ENCODE results near the gene CTDSPL. TPM values are rescaled to one million over a fixed set of nuclear protein-coding genes. Genes with fewer than 3 reads are reported as not detected.

Gene CTDSPL
- total and polyA plus RNA-seq, 2 of the 13 experiments (the other 11 are each of a cell fraction or from before 2014, with no cell fraction given), result 26.1 to 142 TPM

DNA sequence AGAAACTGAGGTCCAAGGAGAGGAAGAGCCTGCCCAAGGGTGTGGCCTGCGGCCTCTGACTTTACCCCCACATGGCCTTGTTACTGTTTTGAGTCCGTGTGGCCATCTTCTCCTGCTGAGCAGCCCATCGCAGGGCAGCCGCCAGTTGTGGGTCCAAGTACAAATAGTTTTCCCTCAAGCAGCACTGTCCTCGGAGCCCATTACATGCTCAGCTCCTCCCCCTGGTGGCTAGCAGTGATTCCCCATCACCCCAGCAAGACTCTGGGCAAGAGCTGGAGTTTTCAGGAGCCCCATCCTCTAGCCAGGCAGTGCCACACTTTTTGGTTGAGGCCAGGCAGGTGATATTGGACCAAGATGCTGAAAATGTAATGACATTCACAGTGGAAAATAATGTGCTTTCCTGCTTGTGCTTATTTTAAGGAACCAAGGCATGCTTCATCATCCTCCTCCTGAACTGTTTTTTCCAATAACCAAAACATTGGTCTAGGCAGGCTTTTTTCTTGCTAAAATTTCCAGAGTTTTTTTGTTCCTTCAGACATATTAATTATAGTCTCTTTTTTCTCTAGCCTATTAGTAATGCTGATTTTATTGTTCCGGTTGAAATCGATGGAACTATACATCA lies 105.7 kb downstream of the CTDSPL start (continued):
- 0 out of 2 replicates have a peak, but pooled peaks have one; percentile 72 for TF ChIP-seq ZNF510 (CRISPR knock-in tag; IDR thresholded peaks at IDR 0.05; ENCODE audit: low read depth)
- no peak for TF ChIP-seq CC2D1A (CRISPR knock-in tag; IDR thresholded peaks at IDR 0.05)
- TF ChIP-seq ZNF530 (CRISPR knock-in tag; IDR thresholded peaks at IDR 0.05; ENCODE audit: low read depth), result no peak
- TF ChIP-seq, protein P1, sequence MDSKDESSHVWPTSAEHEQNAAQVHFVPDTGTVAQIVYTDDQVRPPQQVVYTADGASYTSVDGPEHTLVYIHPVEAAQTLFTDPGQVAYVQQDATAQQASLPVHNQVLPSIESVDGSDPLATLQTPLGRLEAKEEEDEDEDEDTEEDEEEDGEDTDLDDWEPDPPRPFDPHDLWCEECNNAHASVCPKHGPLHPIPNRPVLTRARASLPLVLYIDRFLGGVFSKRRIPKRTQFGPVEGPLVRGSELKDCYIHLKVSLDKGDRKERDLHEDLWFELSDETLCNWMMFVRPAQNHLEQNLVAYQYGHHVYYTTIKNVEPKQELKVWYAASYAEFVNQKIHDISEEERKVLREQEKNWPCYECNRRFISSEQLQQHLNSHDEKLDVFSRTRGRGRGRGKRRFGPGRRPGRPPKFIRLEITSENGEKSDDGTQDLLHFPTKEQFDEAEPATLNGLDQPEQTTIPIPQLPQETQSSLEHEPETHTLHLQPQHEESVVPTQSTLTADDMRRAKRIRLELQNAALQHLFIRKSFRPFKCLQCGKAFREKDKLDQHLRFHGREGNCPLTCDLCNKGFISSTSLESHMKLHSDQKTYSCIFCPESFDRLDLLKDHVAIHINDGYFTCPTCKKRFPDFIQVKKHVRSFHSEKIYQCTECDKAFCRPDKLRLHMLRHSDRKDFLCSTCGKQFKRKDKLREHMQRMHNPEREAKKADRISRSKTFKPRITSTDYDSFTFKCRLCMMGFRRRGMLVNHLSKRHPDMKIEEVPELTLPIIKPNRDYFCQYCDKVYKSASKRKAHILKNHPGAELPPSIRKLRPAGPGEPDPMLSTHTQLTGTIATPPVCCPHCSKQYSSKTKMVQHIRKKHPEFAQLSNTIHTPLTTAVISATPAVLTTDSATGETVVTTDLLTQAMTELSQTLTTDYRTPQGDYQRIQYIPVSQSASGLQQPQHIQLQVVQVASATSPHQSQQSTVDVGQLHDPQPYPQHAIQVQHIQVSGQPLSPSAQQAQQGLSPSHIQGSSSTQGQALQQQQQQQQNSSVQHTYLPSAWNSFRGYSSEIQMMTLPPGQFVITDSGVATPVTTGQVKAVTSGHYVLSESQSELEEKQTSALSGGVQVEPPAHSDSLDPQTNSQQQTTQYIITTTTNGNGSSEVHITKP (CRISPR knock-in tag; IDR thresholded peaks at IDR 0.05; ENCODE audit: low read depth), result no peak
- TF ChIP-seq FOXA1 (IDR thresholded peaks at IDR 0.05), result no peak
- no peak for TF ChIP-seq FOXA1 (CRISPR knock-in tag; IDR thresholded peaks at IDR 0.05)
- no peak for TF ChIP-seq SRSF4 (IDR thresholded peaks at IDR 0.05; ENCODE audit: low read depth, low read length, poor library complexity, severe bottlenecking)
- TF ChIP-seq, protein P2, sequence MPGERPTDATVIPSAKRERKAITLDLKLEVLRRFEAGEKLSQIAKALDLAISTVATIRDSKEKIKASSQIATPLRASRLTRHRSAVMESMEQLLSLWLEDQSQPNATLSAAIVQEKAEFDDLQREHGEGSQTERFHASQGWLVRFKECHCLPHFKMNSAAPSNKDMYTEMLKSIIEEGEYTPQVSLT (CRISPR knock-in tag; IDR thresholded peaks at IDR 0.05; ENCODE audit: borderline replicate concordance, low read depth), result no peak
- TF ChIP-seq CBX5 (CRISPR knock-in tag; IDR thresholded peaks at IDR 0.05; ENCODE audit: borderline replicate concordance), result no peak
- no peak for TF ChIP-seq HNRNPK (IDR thresholded peaks at IDR 0.05; ENCODE audit: low read depth, low read length, poor library complexity, severe bottlenecking)
- no peak for TF ChIP-seq RNF2 (conservative IDR thresholded peaks at IDR 0.05; ENCODE audit: low read depth)
- no peak for TF ChIP-seq ZNF766 (CRISPR knock-in tag; IDR thresholded peaks at IDR 0.05; ENCODE audit: borderline replicate concordance)
- no peak for TF ChIP-seq KDM5A (IDR thresholded peaks at IDR 0.05; ENCODE audit: borderline replicate concordance, low read length)
- TF ChIP-seq MAF1 (CRISPR knock-in tag; IDR thresholded peaks at IDR 0.05; ENCODE audit: borderline replicate concordance), result no peak
- TF ChIP-seq, protein P3, sequence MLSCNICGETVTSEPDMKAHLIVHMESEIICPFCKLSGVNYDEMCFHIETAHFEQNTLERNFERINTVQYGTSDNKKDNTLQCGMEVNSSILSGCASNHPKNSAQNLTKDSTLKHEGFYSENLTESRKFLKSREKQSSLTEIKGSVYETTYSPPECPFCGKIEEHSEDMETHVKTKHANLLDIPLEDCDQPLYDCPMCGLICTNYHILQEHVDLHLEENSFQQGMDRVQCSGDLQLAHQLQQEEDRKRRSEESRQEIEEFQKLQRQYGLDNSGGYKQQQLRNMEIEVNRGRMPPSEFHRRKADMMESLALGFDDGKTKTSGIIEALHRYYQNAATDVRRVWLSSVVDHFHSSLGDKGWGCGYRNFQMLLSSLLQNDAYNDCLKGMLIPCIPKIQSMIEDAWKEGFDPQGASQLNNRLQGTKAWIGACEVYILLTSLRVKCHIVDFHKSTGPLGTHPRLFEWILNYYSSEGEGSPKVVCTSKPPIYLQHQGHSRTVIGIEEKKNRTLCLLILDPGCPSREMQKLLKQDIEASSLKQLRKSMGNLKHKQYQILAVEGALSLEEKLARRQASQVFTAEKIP (CRISPR knock-in tag; IDR thresholded peaks at IDR 0.05; ENCODE audit: borderline replicate concordance), result no peak
- TF ChIP-seq CBFB (CRISPR knock-in tag; IDR thresholded peaks at IDR 0.05), result no peak
- TF ChIP-seq, protein P4, sequence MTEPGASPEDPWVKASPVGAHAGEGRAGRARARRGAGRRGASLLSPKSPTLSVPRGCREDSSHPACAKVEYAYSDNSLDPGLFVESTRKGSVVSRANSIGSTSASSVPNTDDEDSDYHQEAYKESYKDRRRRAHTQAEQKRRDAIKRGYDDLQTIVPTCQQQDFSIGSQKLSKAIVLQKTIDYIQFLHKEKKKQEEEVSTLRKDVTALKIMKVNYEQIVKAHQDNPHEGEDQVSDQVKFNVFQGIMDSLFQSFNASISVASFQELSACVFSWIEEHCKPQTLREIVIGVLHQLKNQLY (CRISPR knock-in tag; IDR thresholded peaks at IDR 0.05), result no peak
- TF ChIP-seq SMYD3 (CRISPR knock-in tag; IDR thresholded peaks at IDR 0.05), result no peak
- TF ChIP-seq TAF1 (CRISPR knock-in tag; IDR thresholded peaks at IDR 0.05), result no peak
- peak; percentile 96 for TF ChIP-seq SMC3 (IDR thresholded peaks at IDR 0.05; ENCODE audit: low read length)
- 0 out of 2 replicates have a peak, but pooled peaks have one; percentile 49 for TF ChIP-seq MTA1 (CRISPR knock-in tag; IDR thresholded peaks at IDR 0.05; ENCODE audit: borderline replicate concordance)
- no peak for TF ChIP-seq FIP1L1 (IDR thresholded peaks at IDR 0.05; ENCODE audit: borderline replicate concordance, insufficient read depth, low read depth, low read length)
- TF ChIP-seq, protein P5, sequence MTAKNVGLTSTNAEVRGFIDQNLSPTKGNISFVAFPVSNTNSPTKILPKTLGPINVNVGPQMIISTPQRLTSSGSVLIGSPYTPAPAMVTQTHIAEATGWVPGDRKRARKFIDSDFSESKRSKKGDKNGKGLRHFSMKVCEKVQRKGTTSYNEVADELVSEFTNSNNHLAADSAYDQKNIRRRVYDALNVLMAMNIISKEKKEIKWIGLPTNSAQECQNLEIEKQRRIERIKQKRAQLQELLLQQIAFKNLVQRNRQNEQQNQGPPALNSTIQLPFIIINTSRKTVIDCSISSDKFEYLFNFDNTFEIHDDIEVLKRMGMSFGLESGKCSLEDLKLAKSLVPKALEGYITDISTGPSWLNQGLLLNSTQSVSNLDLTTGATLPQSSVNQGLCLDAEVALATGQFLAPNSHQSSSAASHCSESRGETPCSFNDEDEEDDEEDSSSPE (CRISPR knock-in tag; IDR thresholded peaks at IDR 0.05), result no peak

Measured in HepG2 (cell line).